ENCODE measurements around the gene TTLL13.
"Not testable (repeated sequence)": the region's sequence is repeated elsewhere in the genome, so short reads cannot be mapped to it uniquely, and the experiment has no call there.

The TTLL13 gene

GRCh38 chr15:90259524-90259923, 10.2 kb downstream of the TTLL13 start:
- no peak overlapping the region for H2AFZ ChIP-seq (ENCODE audit: low read length)
- H3K27ac ChIP-seq (ENCODE audit: low read depth, low read length, poor library complexity, severe bottlenecking), result no peak overlapping the region
- H3K79me2 ChIP-seq (ENCODE audit: insufficient read depth, low read length), result no peaks in the 10 kb centered on the region
- H3K36me3 ChIP-seq (ENCODE audit: insufficient read depth, low read length), result no peaks in the 10 kb centered on the region; the same call in 1 of the 2 replicates
- H3K9ac ChIP-seq (ENCODE audit: low read length), result no peak overlapping the region
- no peaks in the 10 kb centered on the region for H3K27me3 ChIP-seq (ENCODE audit: insufficient read depth, low read length)
- TF ChIP-seq CTCF (IDR thresholded peaks at IDR 0.05; ENCODE audit: low read length) (no peak), EZH2 (IDR thresholded peaks at IDR 0.05; ENCODE audit: borderline replicate concordance, low read length) (no peak)
- no peaks in the 10 kb centered on the region for H3K9me2 ChIP-seq (ENCODE audit: low read depth, low read length)
- H3F3A ChIP-seq (ENCODE audit: insufficient read depth, low read length), result no peaks in the 10 kb centered on the region
- no peaks in the 10 kb centered on the region for H3K9me3 ChIP-seq (ENCODE audit: low read length)
- H4K20me1 ChIP-seq (ENCODE audit: insufficient read depth, low read length), result no peaks in the 10 kb centered on the region
- peaks cover 10% of the 10 kb centered on the region for H3K4me1 ChIP-seq (ENCODE audit: insufficient read depth, low read length, severe bottlenecking)
- H3K4me3 ChIP-seq (ENCODE audit: low read depth, low read length, poor library complexity, severe bottlenecking), result no peak overlapping the region
- H3K4me2 ChIP-seq (ENCODE audit: low read length), result no peak overlapping the region

- H3K27ac ChIP-seq (ENCODE audit: low read depth, low read length, poor library complexity, severe bottlenecking); H3K4me2 ChIP-seq (ENCODE audit: low read length); H3K4me3 ChIP-seq (ENCODE audit: low read depth, low read length, poor library complexity, severe bottlenecking); H3F3A ChIP-seq (ENCODE audit: insufficient read depth, low read length); H3K79me2 ChIP-seq (ENCODE audit: insufficient read depth, low read length); H4K20me1 ChIP-seq (ENCODE audit: insufficient read depth, low read length); H3K27me3 ChIP-seq (ENCODE audit: insufficient read depth, low read length); H3K9ac ChIP-seq (ENCODE audit: low read length); H3K9me2 ChIP-seq (ENCODE audit: low read depth, low read length); H3K36me3 ChIP-seq (ENCODE audit: insufficient read depth, low read length); H3K9me3 ChIP-seq (ENCODE audit: low read length); H2AFZ ChIP-seq (ENCODE audit: low read length): not testable (repeated sequence)
- peaks cover 17% of the 10 kb centered on the region for H3K4me1 ChIP-seq (ENCODE audit: insufficient read depth, low read length, severe bottlenecking)
These were observed 11.4 kb downstream of the TTLL13 start for GRCh38 chr15:90260731-90261130.

GRCh38 chr15:90261811-90262210, 12.5 kb downstream of the TTLL13 start:
- Histone ChIP-seq H3K9me2 (ENCODE audit: low read depth, low read length) (no peaks in the 10 kb centered on the region), H2AFZ (ENCODE audit: low read length) (no peak overlapping the region), H3F3A (ENCODE audit: insufficient read depth, low read length) (no peaks in the 10 kb centered on the region), H3K27ac (ENCODE audit: low read depth, low read length, poor library complexity, severe bottlenecking) (no peak overlapping the region), H4K20me1 (ENCODE audit: insufficient read depth, low read length) (no peaks in the 10 kb centered on the region), H3K79me2 (ENCODE audit: insufficient read depth, low read length) (peaks cover 10% of the 10 kb centered on the region), H3K27me3 (ENCODE audit: insufficient read depth, low read length) (no peaks in the 10 kb centered on the region), H3K4me3 (ENCODE audit: low read depth, low read length, poor library complexity, severe bottlenecking) (no peak overlapping the region), H3K4me1 (ENCODE audit: insufficient read depth, low read length, severe bottlenecking) (peaks cover 22% of the 10 kb centered on the region), H3K9me3 (ENCODE audit: low read length) (no peaks in the 10 kb centered on the region), H3K9ac (ENCODE audit: low read length) (no peak overlapping the region), H3K36me3 (ENCODE audit: insufficient read depth, low read length) (no peaks in the 10 kb centered on the region; the same call in none of the 2 replicates), H3K4me2 (ENCODE audit: low read length) (no peak overlapping the region)
- TF ChIP-seq CTCF (IDR thresholded peaks at IDR 0.05; ENCODE audit: low read length), result no peak
- no peak for TF ChIP-seq EZH2 (IDR thresholded peaks at IDR 0.05; ENCODE audit: borderline replicate concordance, low read length)

- H3K27me3 ChIP-seq (ENCODE audit: insufficient read depth, low read length), result no peaks in the 10 kb centered on the region
- H3K36me3 ChIP-seq (ENCODE audit: insufficient read depth, low read length), result peaks cover 5% of the 10 kb centered on the region
- peaks cover 28% of the 10 kb centered on the region for H3K4me1 ChIP-seq (ENCODE audit: insufficient read depth, low read length, severe bottlenecking)
- H3K79me2 ChIP-seq (ENCODE audit: insufficient read depth, low read length), result peaks cover 16% of the 10 kb centered on the region
- TF ChIP-seq CTCF (IDR thresholded peaks at IDR 0.05; ENCODE audit: low read length) (no peak), EZH2 (IDR thresholded peaks at IDR 0.05; ENCODE audit: borderline replicate concordance, low read length) (no peak)
- H4K20me1 ChIP-seq (ENCODE audit: insufficient read depth, low read length), result no peaks in the 10 kb centered on the region
- H3K9me3 ChIP-seq (ENCODE audit: low read length), result no peaks in the 10 kb centered on the region
- no peak overlapping the region for H2AFZ ChIP-seq (ENCODE audit: low read length)
- no peak overlapping the region for H3K4me2 ChIP-seq (ENCODE audit: low read length)
- H3K27ac ChIP-seq (ENCODE audit: low read depth, low read length, poor library complexity, severe bottlenecking), result no peak overlapping the region
- H3K9ac ChIP-seq (ENCODE audit: low read length), result no peak overlapping the region
- no peaks in the 10 kb centered on the region for H3F3A ChIP-seq (ENCODE audit: insufficient read depth, low read length)
- H3K9me2 ChIP-seq (ENCODE audit: low read depth, low read length), result no peaks in the 10 kb centered on the region
- H3K4me3 ChIP-seq (ENCODE audit: low read depth, low read length, poor library complexity, severe bottlenecking), result no peak overlapping the region
These were observed 13.1 kb downstream of the TTLL13 start for GRCh38 chr15:90262426-90262825.
